Middle frontal gyrus (tissue), 1 donor: ENCODE results near the gene ANKRD24.
A peak's percentile ranks its signal among the peaks of the same experiment; 100 is the strongest.
"Not testable (repeated sequence)": the region's sequence is repeated elsewhere in the genome, so short reads cannot be mapped to it uniquely, and the experiment has no call there.

ENCODE experiments used
- DNase-seq: peaks from one replicate; pipeline ENCODE4 v3.0.0-alpha.2; 2015; ENCODE audit warnings: low spot score; ENCODE audit errors: extremely low spot score

ANKRD24 gene

GRCh38 chr19:4182084-4182810 is at the start of gene ANKRD24, which contains the start of gene SIRT6:
Gene ANKRD24 (plus strand): TSS chr19:4182689. CDS start chr19:4186426, 3,737 bp downstream.
Gene SIRT6 (minus strand): TSS chr19:4182563. CDS start chr19:4182539, 24 bp downstream.
- peak; percentile 91 for DNase-seq

GRCh38 chr19:4134351-4134750 is 48.1 kb upstream of the ANKRD24 start:
- DNase-seq, result no peak

- DNase-seq, result not testable (repeated sequence)
Observed at GRCh38 chr19:4135386-4135785, 47.1 kb upstream of the ANKRD24 start.

- DNase-seq, result no peak
Observed at GRCh38 chr19:4136680-4137088, 45.8 kb upstream of the ANKRD24 start.

- no peak for DNase-seq
Observed at GRCh38 chr19:4138445-4138844, 44.0 kb upstream of the ANKRD24 start.

GRCh38 chr19:4139614-4140236 is 42.8 kb upstream of the ANKRD24 start:
- peak; percentile 5 for DNase-seq

GRCh38 chr19:4140237-4140711 is 42.2 kb upstream of the ANKRD24 start:
- no peak for DNase-seq

- not testable (repeated sequence) for DNase-seq
Observed at GRCh38 chr19:4142916-4143315, 39.6 kb upstream of the ANKRD24 start.

- DNase-seq, result no peak
Observed at GRCh38 chr19:4144666-4145249, 37.7 kb upstream of the ANKRD24 start.

- DNase-seq, result no peak
Observed at GRCh38 chr19:4149518-4150288, 32.8 kb upstream of the ANKRD24 start.

- DNase-seq, result no peak
Observed at GRCh38 chr19:4151623-4152022, 30.9 kb upstream of the ANKRD24 start.

GRCh38 chr19:4152241-4152998 is 30.1 kb upstream of the ANKRD24 start:
- no peak for DNase-seq

GRCh38 chr19:4154571-4155312 is 27.7 kb upstream of the ANKRD24 start:
- DNase-seq, result no peak

- no peak for DNase-seq
Observed at GRCh38 chr19:4157164-4157563, 25.3 kb upstream of the ANKRD24 start.

GRCh38 chr19:4157971-4158370 is 24.5 kb upstream of the ANKRD24 start:
- not testable (repeated sequence) for DNase-seq

- no peak for DNase-seq
Observed at GRCh38 chr19:4161415-4162077, 20.9 kb upstream of the ANKRD24 start.

GRCh38 chr19:4164262-4164661 is 18.2 kb upstream of the ANKRD24 start:
- no peak for DNase-seq

GRCh38 chr19:4171676-4172075 is 10.8 kb upstream of the ANKRD24 start:
- no peak for DNase-seq

- DNase-seq, result no peak
Observed at GRCh38 chr19:4172861-4173473, 9.5 kb upstream of the ANKRD24 start.
